GM12878 (cell line): ENCODE measurements around the gene TMEM135.

Experiments
- CTCF ChIP-seq, 3 experiments: IDR thresholded peaks in 2 of 3; conservative IDR thresholded peaks in 1 of 3; 2 replicates each; pipeline ENCODE4 v1.5.1; 2011; ENCODE audit warnings: low read depth in 3 of 3, low read length in 3 of 3, mild to moderate bottlenecking in 3 of 3, control low read depth in 2 of 3, moderate library complexity in 2 of 3, inconsistent platforms in 1 of 3, mixed read lengths in 1 of 3; ENCODE audit not compliant: control insufficient read depth in 2 of 3, insufficient read depth in 1 of 3; ENCODE audit errors: extremely low read depth in 1 of 3
- PBX3 ChIP-seq: IDR thresholded peaks from 2 replicates; pipeline ENCODE4 v1.6.1; 2011; ENCODE audit warnings: mild to moderate bottlenecking, low read depth, low read length, moderate library complexity; ENCODE audit not compliant: insufficient replicate concordance

DNA sequence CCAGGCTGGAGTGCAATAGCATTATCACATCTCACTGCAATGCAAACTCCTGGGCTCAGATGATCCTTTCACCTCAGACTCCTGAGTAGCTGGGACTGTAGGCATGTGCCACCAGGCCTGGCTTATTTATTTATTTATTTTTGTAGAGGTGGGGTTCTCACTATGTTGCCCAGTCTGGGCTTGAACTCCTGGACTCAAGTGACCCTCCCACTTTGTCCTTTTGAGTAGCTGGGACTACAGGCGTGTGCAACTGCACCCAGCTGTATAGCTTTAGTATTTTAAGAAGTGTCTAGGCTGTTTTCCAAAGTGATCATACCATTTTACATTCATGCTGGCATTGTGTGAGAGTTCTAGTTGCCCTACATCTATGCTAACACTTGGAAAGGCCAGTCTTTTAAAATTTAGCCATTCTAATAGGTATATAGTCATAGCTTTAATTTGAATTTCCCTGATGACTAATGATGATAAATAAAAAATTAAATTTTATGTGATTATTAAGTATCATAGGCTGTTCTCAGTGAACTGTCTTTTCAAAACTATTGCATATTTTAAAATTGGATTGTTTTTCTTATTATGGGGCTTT, 96.9 kb downstream of the TMEM135 start:
- no peak for TF ChIP-seq PBX3
- no peak for TF ChIP-seq CTCF (IDR thresholded peaks at IDR 0.05 in 2 of 3, conservative IDR thresholded peaks at IDR 0.05 in 1 of 3; ENCODE audit: control insufficient read depth in 2 of 3, extremely low read depth in 1 of 3, insufficient read depth in 1 of 3, low read depth in 3 of 3, low read length in 3 of 3)
